Brain microvascular endothelial cell (primary cell): ENCODE data around the gene SCAANT1.

ENCODE experiments used
- DNase-seq: peaks from one replicate; pipeline ENCODE4 v3.0.0-alpha.2; 2020
- H3K27ac ChIP-seq: fragments of 250-450 bp; sonication (Bioruptor Pico); 2 replicates; pipeline ENCODE4 v1.5.1; 2020; ENCODE audit warnings: mild to moderate bottlenecking, moderate library complexity
- H3K27me3 ChIP-seq: fragments of 250-450 bp; sonication (Bioruptor Pico); replicated peaks from 2 replicates; pipeline ENCODE4 v1.5.1; 2020; ENCODE audit warnings: mild to moderate bottlenecking
- H3K36me3 ChIP-seq: fragments of 250-450 bp; sonication (Bioruptor Pico); replicated peaks from 2 replicates; pipeline ENCODE4 v1.5.1; 2020; ENCODE audit warnings: mild to moderate bottlenecking
- H3K4me3 ChIP-seq: 2 replicates; pipeline ENCODE4 v1.5.1; 2011; ENCODE audit warnings: low read depth, mild to moderate bottlenecking, control low read depth, low read length, moderate library complexity
- CTCF ChIP-seq: IDR thresholded peaks from 2 replicates; pipeline ENCODE4 v1.5.1; 2011; ENCODE audit warnings: low read depth, mild to moderate bottlenecking, moderate library complexity, low read length, control low read depth, inconsistent platforms; ENCODE audit errors: missing control alignments
- in situ Hi-C: cut with HindIII; loops from 2 replicates; pipeline ENCODE4 v1.10.0; 2017; ENCODE audit warnings: low sequenced_read_pairs, low pct_ligation_motif_present

SCAANT1 gene

DNA sequence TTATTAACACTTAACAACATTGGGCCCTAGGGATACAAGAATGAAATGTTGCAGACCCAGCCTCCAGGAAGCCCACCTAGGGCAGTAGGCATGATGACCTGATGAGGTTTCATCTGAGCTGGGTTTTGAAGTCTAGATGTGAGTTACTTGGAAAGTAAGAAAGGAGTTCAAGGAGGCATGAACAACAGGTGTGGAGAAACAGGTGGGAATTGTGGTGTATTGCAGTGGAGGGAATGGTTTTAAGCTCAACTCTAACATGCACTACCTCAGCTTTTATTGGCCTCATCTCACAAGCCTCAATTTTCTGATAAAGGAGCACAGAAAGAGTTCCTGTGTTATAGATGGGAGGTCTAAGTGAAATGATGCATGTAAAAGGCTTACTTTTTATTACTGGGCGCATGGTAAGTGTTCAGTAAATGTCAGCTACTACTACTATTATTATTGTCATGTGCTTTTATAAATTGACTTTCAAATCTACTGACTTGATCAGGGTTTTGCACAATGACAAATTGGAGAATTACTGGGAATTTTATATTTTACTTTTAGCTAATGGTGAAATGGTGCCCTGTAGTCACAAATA, 19.3 kb downstream of the SCAANT1 start:
- no peaks in the 10 kb centered on the region for H3K36me3 ChIP-seq
- H3K27me3 ChIP-seq: no peaks in the 10 kb centered on the region
- no peak for DNase-seq
- TF ChIP-seq CTCF: no peak
- in situ Hi-C loops: no loop called here
- H3K27ac ChIP-seq: no peak overlapping the region
- H3K4me3 ChIP-seq: no peak overlapping the region

DNA sequence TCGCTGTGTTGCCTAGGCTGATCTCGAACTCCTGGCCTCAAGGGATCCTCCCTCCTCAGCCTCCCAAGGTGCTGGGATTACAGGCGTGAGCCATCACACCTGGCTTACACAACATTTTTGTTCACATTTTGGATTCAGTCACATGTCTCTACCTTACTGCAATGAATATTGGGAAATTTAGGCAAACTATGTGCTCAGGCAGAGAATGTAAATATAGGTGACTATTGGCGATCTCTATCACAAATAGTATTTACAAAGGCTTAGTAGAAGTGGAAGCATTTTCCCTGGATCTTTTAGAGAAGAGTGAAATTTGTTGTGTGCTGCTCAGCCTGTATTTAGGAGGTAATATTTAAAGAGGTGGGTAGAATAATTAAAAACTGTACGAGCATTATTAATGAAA, 20.7 kb downstream of the SCAANT1 start:
- H3K27me3 ChIP-seq: no peaks in the 10 kb centered on the region
- no peak overlapping the region for H3K27ac ChIP-seq
- in situ Hi-C loops: no loop called here
- no peaks in the 10 kb centered on the region for H3K36me3 ChIP-seq
- no peak for DNase-seq
- no peak for TF ChIP-seq CTCF
- H3K4me3 ChIP-seq: no peak overlapping the region

DNA sequence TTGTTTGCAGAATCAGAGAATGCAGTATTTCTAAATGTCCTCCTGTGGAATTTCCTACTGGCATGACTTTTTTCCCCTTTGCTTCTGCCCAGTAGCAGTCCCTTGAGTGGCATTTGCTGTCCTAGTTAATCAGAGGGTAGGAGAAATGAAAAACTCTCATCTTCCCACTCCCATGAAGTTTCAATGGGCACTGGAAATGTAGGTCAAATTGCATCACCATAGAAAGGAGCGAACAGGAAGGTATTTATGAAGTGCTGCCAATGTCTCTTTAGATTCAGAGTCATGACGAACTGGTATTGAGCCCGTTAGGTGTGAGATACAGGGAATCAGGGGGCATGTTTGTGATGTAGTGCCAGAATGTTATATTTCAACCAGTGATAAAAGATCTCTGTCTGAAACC, 25.3 kb downstream of the SCAANT1 start:
- in situ Hi-C loops: no loop called here
- DNase-seq: no peak

DNA sequence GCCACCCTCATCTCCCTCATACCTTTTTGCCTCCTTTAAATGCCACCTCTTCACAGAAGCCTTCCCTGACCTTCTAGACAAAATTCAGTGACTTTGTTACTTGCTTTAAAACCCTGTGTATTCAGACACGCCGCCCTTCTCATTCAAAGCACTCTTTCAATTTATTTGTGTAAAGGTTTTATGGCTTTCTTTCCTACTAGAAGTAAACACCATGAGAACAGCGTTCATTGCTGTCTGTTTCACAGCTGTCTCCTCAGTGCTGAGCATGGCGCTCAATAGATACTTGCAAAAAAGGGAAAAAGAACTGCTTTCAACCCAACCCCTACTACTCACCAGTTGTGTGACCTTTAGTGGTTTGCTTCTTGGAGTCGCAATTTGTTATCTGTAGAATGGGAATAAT, 31.5 kb downstream of the SCAANT1 start:
- no peak for TF ChIP-seq CTCF
- Histone ChIP-seq H3K4me3 (no peak overlapping the region), H3K36me3 (no peaks in the 10 kb centered on the region), H3K27ac (no peak overlapping the region), H3K27me3 (no peaks in the 10 kb centered on the region)
- in situ Hi-C loops: no loop called here
- DNase-seq: no peak

More for the DNA sequence above, 25.3 kb downstream of the SCAANT1 start:
- Histone ChIP-seq H3K4me3 (no peak overlapping the region), H3K27me3 (no peaks in the 10 kb centered on the region), H3K27ac (no peak overlapping the region), H3K36me3 (no peaks in the 10 kb centered on the region)
- no peak for TF ChIP-seq CTCF

DNA sequence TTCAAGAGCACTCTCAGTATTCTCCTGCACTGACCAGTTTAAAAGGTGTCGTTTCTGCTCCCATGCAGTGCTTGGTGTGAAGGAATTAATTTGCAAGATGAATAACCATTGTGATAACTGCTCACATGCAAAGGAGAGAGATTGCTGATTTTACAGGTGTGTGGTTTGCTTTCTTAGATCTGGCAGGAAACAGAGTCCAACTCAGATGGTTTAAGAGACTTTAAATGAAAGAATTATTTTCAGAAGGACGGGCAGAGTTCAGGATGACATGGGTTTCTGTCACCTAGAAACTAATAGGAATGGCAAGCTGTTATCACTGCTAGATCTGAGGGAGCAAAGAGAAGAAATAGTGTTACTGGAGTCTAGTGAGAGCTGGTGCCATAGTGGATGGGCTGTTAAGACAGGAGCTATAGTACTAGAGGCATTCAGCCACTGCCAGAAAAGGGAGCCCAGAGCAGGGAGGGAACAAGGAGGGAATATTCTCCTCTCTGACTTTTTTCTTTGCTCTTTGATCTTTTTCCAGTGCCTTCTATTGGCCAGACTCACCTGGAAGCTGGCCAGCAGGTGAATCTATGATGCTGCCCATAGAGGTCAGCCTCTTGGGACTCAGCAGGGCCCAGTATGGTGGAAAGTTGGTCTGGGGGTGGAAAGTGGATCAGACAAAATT, 33.7 kb downstream of the SCAANT1 start:
- no peak overlapping the region for H3K4me3 ChIP-seq
- DNase-seq: no peak
- no peak overlapping the region for H3K27ac ChIP-seq
- H3K36me3 ChIP-seq: no peaks in the 10 kb centered on the region
- TF ChIP-seq CTCF: no peak
- no peaks in the 10 kb centered on the region for H3K27me3 ChIP-seq
- in situ Hi-C loops: no loop called here

GRCh38 chr3:63877737-63878393, 34.3 kb downstream of the SCAANT1 start:
- DNase-seq: peak; percentile 45
- in situ Hi-C loops: no loop called here

More at GRCh38 chr3:63877737-63878393, 34.3 kb downstream of the SCAANT1 start:
- Histone ChIP-seq H3K36me3 (no peaks in the 10 kb centered on the region), H3K4me3 (no peak overlapping the region), H3K27ac (no peak overlapping the region), H3K27me3 (no peaks in the 10 kb centered on the region)
- TF ChIP-seq CTCF: no peak
